Panc1 (cell line): ENCODE results near the gene GDF15.

ENCODE experiments used
- POLR2AphosphoS5 ChIP-seq: IDR thresholded peaks from 2 replicates; pipeline ENCODE4 v1.6.1; 2012; ENCODE audit warnings: mild to moderate bottlenecking, low read depth, low read length, moderate library complexity
- TF ChIP-seq, protein P1 (sequence below): fragments of 450-650 bp; IDR thresholded peaks from 2 replicates; pipeline ENCODE4 v1.5.1; 2017; ENCODE audit warnings: mild to moderate bottlenecking
- TF ChIP-seq, protein P2 (sequence below), 2 experiments: IDR thresholded peaks; 2 replicates each; pipeline ENCODE4 v1.6.1; 2011 to 2012; ENCODE audit warnings: low read depth in 2 of 2, control low read depth in 1 of 2, low read length in 1 of 2, mild to moderate bottlenecking in 1 of 2, moderate library complexity in 1 of 2; ENCODE audit not compliant: insufficient read depth in 1 of 2

DNA sequence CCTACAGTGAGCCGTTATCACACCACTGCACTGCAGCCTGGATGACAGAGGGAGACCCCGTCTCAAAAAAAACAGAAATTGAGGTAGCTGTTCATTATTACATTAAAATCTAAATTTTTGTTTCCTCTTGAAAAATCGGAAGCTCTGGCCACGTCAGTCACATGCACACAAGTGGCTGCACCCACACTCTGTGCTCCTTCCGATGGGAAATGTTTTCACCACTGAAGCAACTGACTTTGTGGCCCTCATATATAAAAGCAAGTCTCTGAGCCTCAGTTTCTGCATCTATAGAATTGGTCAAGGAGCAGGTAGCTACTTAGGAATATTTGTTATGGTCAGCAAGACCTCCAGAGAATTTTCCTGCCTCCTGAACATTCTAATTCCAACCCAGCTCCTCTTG is 7.0 kb downstream of the GDF15 start:
- TF ChIP-seq, protein P1, sequence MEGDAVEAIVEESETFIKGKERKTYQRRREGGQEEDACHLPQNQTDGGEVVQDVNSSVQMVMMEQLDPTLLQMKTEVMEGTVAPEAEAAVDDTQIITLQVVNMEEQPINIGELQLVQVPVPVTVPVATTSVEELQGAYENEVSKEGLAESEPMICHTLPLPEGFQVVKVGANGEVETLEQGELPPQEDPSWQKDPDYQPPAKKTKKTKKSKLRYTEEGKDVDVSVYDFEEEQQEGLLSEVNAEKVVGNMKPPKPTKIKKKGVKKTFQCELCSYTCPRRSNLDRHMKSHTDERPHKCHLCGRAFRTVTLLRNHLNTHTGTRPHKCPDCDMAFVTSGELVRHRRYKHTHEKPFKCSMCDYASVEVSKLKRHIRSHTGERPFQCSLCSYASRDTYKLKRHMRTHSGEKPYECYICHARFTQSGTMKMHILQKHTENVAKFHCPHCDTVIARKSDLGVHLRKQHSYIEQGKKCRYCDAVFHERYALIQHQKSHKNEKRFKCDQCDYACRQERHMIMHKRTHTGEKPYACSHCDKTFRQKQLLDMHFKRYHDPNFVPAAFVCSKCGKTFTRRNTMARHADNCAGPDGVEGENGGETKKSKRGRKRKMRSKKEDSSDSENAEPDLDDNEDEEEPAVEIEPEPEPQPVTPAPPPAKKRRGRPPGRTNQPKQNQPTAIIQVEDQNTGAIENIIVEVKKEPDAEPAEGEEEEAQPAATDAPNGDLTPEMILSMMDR, result no peak
- TF ChIP-seq POLR2AphosphoS5, result no peak
- TF ChIP-seq, protein P2, sequence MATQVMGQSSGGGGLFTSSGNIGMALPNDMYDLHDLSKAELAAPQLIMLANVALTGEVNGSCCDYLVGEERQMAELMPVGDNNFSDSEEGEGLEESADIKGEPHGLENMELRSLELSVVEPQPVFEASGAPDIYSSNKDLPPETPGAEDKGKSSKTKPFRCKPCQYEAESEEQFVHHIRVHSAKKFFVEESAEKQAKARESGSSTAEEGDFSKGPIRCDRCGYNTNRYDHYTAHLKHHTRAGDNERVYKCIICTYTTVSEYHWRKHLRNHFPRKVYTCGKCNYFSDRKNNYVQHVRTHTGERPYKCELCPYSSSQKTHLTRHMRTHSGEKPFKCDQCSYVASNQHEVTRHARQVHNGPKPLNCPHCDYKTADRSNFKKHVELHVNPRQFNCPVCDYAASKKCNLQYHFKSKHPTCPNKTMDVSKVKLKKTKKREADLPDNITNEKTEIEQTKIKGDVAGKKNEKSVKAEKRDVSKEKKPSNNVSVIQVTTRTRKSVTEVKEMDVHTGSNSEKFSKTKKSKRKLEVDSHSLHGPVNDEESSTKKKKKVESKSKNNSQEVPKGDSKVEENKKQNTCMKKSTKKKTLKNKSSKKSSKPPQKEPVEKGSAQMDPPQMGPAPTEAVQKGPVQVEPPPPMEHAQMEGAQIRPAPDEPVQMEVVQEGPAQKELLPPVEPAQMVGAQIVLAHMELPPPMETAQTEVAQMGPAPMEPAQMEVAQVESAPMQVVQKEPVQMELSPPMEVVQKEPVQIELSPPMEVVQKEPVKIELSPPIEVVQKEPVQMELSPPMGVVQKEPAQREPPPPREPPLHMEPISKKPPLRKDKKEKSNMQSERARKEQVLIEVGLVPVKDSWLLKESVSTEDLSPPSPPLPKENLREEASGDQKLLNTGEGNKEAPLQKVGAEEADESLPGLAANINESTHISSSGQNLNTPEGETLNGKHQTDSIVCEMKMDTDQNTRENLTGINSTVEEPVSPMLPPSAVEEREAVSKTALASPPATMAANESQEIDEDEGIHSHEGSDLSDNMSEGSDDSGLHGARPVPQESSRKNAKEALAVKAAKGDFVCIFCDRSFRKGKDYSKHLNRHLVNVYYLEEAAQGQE (IDR thresholded peaks at IDR 0.05; ENCODE audit: insufficient read depth in 1 of 2, low read depth in 2 of 2, low read length in 1 of 2), result no peak
